A549 (cell line): Measurements from ENCODE around the gene HUNK.
"Not testable (repeated sequence)": the region's sequence is repeated elsewhere in the genome, so short reads cannot be mapped to it uniquely, and the experiment has no call there.

Experiments
- CTCF ChIP-seq: fragments of >200 bp; sonication (Bioruptor Twin); formaldehyde crosslinking; IDR thresholded peaks from 3 replicates; pipeline ENCODE4 v1.5.1; 2016
- ESRRA ChIP-seq: fragments of 150-350 bp; IDR thresholded peaks from 2 replicates; pipeline ENCODE4 v1.6.1; 2014; ENCODE audit warnings: mild to moderate bottlenecking, low read length, borderline replicate concordance
- JUN ChIP-seq, 2 experiments: fragments of >200 bp; sonication (Bioruptor Twin); formaldehyde crosslinking; IDR thresholded peaks; 2 replicates in 1 of 2; 3 replicates in 1 of 2; pipeline ENCODE4 v1.6.1; 2016 to 2017
- KDM5A ChIP-seq: fragments of 200-600 bp; sonication (generic); IDR thresholded peaks from 2 replicates; pipeline ENCODE4 v1.6.1; 2016; ENCODE audit warnings: antibody characterized with exemption, mild to moderate bottlenecking
- MAFK ChIP-seq: fragments of 450-650 bp; IDR thresholded peaks from 2 replicates; pipeline ENCODE4 v1.6.1; 2014; ENCODE audit not compliant: partially characterized antibody
- MAX ChIP-seq: IDR thresholded peaks from 2 replicates; pipeline ENCODE4 v1.6.1; 2012
- NFE2L2 ChIP-seq: fragments of 150-350 bp; conservative IDR thresholded peaks from 2 replicates; pipeline ENCODE4 v1.6.1; 2014; ENCODE audit warnings: low read length
- POLR2A ChIP-seq: IDR thresholded peaks from 2 replicates; pipeline ENCODE4 v1.6.1; 2012; ENCODE audit warnings: mild to moderate bottlenecking, low read length
- RAD21 ChIP-seq, 2 experiments: fragments of >200 bp in 1 of 2; sonication (Bioruptor Twin) in 1 of 2; formaldehyde crosslinking in 1 of 2; IDR thresholded peaks in 1 of 2; conservative IDR thresholded peaks in 1 of 2; 2 replicates in 1 of 2; 3 replicates in 1 of 2; pipeline ENCODE4 v1.6.1; 2012 to 2018; ENCODE audit warnings: inconsistent platforms in 1 of 2
- RCOR1 ChIP-seq: fragments of 150-350 bp; IDR thresholded peaks from 2 replicates; pipeline ENCODE4 v1.6.1; 2014; ENCODE audit warnings: antibody characterized with exemption, low read length, low read depth
- RFX5 ChIP-seq: fragments of 450-650 bp; IDR thresholded peaks from 2 replicates; pipeline ENCODE4 v1.7.1; 2014; ENCODE audit warnings: antibody characterized with exemption, mild to moderate bottlenecking, moderate library complexity
- SMC3 ChIP-seq: fragments of >200 bp; sonication (Bioruptor Twin); formaldehyde crosslinking; IDR thresholded peaks from 3 replicates; pipeline ENCODE4 v1.6.1; 2018; ENCODE audit warnings: inconsistent platforms
- TF ChIP-seq, protein P1 (sequence below): fragments of 150-350 bp; IDR thresholded peaks from 2 replicates; pipeline ENCODE4 v1.6.1; 2014; ENCODE audit warnings: low read depth, mild to moderate bottlenecking, low read length

DNA sequence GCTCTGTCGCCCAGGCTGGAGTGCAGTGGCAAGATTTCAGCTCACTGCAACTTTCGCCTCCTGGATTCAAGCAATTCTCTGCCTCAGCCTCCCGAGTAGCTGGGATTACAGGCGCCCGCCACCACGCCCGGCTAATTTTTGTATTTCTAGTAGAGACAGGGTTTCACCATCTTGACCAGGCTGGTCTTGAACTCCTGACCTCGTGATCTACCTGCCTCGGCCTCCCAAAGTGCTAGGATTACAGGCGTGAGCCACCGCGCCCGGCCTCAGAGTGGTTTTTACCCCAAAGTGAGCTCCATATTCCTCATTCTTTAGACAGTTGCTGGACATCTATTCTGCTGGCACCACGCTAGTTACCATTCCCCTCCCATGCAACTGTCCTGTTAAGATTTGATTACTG lies 1.4 kb upstream of the HUNK start:
- TF ChIP-seq, protein P1, sequence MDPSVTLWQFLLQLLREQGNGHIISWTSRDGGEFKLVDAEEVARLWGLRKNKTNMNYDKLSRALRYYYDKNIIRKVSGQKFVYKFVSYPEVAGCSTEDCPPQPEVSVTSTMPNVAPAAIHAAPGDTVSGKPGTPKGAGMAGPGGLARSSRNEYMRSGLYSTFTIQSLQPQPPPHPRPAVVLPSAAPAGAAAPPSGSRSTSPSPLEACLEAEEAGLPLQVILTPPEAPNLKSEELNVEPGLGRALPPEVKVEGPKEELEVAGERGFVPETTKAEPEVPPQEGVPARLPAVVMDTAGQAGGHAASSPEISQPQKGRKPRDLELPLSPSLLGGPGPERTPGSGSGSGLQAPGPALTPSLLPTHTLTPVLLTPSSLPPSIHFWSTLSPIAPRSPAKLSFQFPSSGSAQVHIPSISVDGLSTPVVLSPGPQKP = not testable (repeated sequence)
- TF ChIP-seq CTCF; POLR2A; RCOR1; JUN (IDR thresholded peaks at IDR 0.05); MAX; MAFK; RAD21 (conservative IDR thresholded peaks at IDR 0.05 in 1 of 2, IDR thresholded peaks at IDR 0.05 in 1 of 2); RFX5; NFE2L2; SMC3; ESRRA; KDM5A: not testable (repeated sequence)
